Activated T-cell treated with anti-CD3 and anti-CD28 coated beads for 48 hours (primary cell): ENCODE results near the gene ZEB1.

Experiments
- DNase-seq: peaks from one replicate; pipeline ENCODE4 v3.0.0-alpha.2; 2020; ENCODE audit warnings: low read depth

The ZEB1 gene

DNA sequence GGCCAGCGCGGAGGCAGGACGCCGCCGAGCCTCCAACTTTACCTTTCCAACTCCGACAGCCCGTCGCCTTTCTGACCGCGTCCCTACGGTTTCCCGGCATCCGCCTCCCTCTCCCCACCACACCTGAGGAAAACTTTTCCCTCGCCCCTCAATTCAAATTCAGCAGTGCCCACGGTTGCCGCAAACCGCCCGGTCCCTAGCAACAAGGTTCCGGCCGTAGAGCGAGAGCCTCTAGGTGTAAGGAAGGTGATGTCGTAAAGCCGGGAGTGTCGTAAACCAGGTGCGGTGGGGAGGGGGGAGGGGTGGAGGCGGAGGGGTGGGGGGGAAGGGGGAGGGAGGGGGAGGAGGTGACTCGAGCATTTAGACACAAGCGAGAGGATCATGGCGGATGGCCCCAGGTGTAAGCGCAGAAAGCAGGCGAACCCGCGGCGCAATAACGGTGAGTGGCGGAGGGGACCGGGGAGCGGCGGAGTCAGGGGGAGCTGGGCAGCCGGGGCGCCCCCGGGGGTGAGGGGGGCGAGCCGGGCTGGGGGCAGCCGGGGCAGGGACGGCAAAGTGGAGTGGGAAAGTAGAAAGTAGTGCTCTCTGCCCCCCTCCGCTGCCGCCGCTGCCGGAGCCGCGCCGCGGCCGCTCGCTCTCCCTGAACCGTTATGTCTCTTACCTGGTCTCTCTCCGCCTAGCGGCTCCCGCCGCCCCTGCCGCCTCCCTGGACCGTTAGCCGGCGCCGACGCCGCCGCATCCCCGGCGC lies at the start of gene ZEB1:
TSS of gene ZEB1 (plus strand) at position 363 of the 748 bp plus-strand sequence. CDS start at position 382, 19 bp downstream.
- DNase-seq: peak; percentile 79

DNA sequence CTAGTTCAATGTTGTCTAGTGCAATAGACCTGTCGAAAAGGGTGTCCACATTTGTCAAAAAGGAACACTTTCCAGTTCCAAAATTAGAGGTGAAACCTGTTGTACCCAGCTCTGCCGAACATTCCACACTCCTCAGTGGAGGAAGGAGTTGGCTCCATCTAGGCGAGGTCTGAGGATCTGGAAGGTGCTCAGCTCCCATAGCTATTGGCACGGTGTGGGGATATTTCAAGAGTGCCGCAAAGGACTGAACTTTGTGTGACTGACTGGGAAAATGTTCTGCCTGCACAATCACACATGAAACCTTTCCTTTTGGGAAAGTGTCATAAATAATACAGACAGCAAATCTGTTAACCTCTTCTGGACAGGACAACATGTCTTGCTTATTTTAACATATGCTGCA lies 48.1 kb upstream of the ZEB1 start:
- DNase-seq: no peak

DNA sequence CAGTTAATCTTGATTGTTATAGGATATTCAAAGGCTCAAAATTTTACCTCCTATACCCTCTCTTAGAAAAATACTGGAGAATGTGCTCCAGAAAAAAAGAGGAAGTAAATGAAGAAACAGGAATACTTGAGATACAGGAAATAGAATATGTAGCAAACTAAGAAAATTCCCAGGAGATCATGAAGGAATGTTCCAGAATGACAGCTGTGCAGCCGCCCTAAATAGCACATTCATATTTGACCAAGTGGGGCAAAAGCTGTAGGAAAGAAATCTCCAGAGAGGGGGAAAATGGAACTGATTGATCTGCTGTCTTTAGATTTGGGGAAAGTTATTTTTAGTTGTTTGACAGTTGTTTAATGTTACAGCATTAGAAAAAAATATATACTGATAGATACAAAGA lies 46.2 kb upstream of the ZEB1 start:
- no peak for DNase-seq

DNA sequence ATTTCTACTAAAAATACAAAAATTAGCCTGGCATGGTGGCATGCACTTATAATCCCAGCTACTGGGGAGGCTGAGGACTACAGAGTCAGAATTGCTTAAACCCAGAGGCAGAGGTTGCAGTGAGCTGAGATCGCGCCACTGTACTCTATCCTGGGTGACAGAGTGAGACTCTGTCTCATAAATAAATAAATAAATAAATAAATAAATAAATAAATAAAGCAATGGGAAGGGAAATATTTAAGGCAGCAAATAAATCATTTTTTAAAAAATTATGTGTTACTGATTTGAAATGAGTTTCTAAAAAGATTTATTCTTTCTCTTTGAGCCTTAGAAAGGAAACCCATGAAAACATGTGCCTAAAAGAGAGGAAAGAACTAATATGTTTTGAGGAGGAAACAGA lies 45.2 kb upstream of the ZEB1 start:
- DNase-seq: no peak

DNA sequence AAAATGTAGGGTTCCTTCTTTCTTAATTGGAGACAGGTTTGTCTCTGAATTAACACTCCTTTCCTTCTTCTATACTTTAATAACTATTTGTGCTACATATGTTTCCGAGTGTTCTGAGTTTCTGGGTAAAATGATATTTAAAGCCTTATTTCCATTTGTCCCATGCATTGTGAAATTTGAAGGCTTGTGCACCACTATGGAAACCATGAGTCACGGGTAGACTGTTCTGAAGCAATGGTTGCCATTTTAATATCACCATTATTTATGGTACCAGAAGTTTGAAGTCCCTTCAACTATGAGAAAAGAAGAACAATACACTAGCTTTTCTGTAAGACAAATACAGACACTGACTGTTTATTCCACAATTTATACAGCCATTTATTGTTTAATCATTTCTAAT lies 44.7 kb upstream of the ZEB1 start:
- DNase-seq: no peak

DNA sequence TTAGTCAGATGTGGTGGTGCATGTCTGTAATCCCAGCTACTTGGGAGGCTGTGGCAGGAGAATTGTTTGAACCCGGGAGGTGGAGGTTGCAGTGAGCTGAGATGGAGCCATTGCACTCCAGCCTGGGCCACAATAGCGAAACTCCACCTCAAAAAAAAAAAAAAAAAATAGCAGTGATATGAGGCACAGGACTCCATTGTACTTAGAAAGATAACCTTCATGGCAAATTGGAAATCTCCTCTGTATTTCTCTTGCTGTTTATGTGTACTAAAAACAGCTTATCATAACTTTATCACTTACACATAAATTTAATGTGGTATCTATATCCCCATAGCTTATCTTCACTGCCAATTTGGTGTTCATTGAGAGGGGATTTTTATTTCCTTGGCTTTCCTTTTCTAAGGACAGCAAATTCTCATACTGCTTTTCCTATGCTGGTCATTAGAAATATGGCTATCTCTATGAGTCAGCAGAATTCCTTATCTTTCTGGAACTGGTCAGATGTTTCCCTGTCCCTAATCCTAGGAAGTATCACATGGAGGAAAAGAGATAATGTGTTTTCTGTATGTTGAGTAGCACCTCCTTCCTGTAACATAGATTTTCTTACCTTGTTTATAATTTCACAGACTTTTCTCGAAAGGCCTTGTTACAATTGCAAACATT lies 40.6 kb upstream of the ZEB1 start:
- DNase-seq: no peak

DNA sequence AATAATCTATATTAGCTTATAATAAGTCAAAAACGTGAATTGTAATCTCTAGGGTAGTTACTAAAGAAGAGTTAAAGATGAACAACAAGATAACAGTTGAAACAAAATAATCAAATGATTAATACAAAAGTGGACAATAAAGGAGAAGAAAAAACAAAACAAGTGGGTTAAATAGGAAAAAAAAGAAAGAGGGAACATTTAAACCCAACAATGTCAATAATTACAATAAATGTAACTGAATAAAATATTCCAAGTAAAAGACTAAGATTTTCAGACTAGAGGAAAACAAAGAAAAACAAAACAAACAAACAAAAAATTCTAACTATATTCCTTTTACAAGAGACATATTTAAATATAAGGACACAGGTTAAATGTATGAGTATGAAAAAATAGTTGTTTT lies 38.0 kb upstream of the ZEB1 start:
- no peak for DNase-seq

DNA sequence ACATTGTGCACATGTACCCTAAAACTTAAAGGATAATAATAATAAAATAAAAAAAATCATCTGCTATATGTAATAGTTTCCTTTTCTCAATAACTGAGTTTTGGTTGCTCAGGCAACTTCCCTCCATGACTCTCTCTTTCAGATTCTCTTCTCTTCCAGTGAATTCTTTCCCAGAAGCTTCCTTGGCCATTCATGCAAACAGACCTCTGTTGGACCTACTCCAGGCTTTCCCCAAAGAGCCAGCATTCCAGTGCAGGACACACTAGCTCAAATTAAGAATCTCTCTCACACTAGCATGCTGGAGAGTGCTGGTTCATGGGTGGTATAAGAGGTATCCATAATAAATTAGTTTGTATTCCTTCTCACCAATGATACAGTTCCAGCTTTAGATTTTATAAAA lies 31.0 kb upstream of the ZEB1 start:
- no peak for DNase-seq

DNA sequence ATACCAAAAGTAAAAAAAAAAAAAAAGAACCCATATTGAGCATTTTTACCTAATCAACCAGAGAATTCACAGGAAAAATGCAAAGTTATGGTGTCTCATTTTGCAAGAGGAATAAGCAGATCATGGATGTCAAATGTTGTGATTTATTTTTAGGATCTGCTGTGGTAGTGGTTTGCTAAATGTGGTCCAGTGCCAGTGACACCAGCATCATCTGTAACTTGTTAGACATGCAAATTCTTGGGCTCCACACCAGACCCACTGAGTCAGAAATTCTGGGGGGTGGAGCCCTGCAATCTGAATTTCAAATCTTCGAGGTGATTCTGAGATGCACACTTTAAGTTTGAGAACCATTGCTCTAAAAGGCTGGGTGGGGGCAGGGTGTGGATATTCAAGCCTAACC lies 30.1 kb upstream of the ZEB1 start:
- DNase-seq: no peak

DNA sequence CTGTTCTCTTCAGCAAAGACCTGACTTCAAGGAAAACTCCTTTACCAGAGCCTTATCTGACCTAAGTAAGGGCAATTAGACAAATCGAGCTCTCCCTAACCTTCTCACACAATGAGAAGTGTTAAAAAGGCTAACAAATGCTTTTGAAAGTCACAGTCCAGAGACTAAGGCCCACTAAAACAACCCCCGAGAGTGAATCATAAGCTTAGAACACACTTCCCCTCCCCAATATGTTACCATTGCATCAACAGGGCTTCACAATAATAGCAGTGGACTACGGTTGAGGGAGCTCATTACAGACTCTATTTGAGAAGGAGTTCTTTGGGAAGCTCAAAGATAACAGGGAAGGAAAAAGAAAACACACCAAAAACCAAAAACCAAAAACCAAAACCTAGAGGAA lies 28.6 kb upstream of the ZEB1 start:
- no peak for DNase-seq

DNA sequence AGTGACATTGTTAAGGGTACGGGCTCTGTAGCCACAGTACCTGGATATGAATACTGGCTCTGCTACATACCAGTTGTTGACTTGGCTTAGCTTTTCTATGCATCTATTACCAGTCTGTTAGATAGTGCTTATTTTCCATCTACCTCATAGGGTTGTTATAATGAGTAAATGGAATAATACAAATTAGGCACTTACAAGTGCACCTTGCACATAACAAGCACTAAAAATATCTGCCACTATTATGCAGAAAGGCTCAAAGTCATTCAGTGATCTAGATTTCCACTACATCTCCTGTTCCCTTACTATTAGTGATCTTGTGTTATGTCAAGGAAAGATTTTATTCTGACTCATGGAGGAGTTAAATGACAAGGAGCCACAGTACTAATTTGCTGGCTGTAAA lies 27.9 kb upstream of the ZEB1 start:
- no peak for DNase-seq

DNA sequence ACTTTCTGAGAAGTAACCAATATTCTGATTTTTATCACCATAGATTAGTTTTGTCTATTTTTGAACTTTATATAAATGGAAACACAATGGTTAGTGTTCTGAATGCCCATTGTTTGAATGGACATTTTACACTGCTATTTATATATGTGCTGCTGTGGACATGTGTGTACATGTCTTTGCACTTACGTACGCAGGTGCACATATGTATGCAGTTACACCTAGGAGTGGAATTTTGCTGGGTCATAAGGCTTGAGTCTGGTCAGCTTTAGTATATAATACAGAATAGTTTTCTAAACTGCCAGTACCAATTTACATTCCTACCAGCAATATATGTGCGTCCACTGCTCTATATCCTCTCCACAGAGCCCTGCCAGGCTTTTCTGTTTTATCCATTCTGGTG lies 24.5 kb upstream of the ZEB1 start:
- DNase-seq: no peak

DNA sequence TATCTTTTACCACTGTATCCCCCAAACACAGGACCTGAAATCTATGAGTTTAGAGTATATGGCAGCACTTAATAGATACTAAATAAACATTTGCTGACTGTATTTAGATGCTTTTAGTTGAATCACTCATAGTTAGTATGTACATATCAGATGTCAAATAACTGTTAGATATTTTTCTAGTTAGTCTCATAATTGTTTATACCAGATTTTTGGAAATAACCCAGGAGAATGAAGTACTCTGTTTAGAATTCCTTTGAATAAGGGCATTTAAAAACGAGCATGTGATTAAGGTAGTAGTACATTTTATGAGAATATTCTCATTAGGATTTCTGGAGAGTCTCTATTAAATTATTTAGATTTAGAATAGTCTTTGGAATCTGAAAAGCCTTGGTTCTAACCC lies 22.3 kb upstream of the ZEB1 start:
- DNase-seq: no peak

DNA sequence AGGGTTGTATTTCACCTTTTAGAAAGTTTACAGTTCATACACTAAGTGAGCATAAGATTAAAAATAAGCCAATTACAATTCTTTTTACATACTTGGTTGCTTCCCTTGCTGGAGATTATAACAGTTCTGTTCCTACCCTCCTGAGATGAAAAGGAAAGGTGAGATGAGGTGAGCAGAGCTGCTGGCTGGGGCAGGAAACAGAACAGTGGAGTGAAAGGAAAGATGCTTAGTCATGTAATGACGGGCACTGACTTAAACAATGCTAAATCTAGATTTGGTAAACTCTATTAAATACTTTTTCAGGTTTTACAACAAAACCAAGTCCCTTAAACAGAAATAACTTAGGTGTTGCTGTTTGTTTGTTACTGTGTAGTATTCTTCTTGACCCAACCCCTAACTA lies 19.9 kb upstream of the ZEB1 start:
- no peak for DNase-seq

DNA sequence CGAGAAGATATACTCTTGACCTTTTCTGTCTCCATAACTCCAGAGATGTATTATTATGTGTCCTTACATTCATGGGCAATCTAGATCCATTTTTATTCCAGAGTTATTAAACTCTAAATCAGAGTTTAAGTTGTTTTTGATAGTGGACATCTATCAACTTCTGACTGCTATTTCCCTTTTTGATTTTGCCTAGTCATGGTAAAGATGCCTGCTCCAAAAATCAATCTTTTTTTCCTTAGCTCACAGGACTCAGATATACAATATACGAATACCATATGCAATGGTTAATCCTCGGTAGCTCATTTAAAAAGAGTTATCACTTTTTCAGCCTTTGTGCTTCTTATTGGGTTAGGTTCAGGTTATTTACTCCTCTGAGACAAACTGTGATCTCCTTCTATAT lies 15.8 kb upstream of the ZEB1 start:
- DNase-seq: no peak

DNA sequence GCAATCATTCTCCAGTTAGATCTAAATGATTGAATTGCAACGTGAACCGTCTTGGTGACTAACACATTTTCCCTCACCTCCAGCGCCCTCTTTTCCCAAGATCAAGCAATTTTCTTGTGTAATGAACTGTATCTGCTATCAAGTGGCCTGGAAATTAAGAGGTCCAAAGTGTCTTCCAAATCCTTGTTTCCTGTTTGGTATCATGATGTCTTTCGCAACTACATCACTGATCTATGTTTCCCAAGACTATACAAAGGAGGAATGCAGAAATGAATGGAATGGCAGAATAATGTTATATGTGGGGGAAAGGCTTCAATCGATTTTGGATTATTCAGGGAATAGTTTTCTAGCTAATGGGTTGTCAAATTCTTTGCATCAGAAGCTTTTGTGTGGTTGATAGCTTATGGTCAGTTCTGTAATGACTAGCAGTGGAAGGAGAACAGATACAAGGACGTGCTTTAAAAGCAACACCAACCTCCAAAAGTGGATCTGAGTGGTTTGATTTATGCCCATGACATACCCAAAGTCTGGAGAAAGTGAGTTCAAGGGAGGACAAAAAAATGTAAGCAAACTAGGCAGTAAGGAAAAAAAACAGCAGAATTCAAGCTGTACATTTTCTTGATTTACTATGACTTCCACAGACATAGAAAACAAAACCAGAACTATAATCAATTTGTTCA lies 14.6 kb upstream of the ZEB1 start:
- no peak for DNase-seq

DNA sequence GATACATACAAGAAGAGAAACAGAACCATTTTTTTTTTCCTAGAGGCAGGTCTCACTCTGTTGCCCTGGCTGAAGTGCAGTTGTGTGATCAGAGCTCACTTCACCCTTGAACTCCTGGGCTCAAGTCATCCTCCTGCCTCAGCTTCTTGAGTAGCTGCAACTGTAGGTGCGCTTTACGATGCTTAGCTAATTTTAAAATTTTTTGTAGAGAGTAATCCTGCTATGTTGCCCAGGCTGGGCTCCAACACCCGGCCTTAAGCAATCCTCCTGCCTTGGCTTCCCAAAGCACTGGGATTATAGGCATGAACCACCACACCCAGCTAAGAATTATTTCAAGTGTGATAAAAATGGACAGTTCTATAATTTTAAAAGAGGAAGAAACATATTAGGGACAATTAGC lies 5.6 kb upstream of the ZEB1 start:
- no peak for DNase-seq

DNA sequence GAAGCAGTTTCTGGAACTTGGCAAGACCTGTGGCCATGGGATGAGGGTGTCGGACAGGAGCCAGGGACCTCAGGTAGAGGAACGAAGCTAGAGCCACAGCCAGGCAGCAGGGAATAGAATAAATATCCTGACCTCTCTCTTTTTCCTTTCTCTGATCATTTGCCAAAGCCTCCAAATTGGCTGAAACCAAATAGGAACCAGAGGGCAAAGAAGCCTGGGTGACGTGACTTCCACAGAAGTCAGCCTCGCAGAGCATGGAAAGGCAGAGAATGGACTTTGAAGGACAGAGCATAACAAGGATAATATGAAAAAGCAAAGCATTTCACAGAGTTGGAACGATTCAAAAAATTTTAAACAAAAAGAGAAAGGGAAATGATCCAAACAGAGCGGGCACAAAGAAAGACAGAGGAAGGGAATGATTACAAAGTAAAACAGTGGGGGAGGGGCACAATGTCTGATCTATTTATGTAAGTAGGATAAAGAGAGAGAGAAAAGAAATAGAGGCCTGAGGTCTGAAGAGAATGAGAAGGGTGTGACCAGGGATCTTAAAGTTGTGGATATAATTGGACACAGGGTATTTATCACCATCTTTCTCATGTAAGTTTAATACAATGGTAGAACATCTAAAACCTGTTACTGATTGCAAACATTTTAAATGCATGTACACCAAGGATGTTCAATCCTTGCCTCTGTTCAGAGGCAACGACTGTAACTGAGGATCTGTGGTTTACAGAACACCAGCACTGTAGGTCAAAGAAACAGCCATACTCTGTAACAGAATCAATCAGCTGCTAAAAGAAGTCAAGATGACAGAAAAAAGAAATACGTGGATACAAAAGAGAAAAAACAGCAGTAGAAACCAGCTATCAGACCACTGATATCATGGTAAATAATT lies 4.5 kb upstream of the ZEB1 start:
- DNase-seq: no peak

DNA sequence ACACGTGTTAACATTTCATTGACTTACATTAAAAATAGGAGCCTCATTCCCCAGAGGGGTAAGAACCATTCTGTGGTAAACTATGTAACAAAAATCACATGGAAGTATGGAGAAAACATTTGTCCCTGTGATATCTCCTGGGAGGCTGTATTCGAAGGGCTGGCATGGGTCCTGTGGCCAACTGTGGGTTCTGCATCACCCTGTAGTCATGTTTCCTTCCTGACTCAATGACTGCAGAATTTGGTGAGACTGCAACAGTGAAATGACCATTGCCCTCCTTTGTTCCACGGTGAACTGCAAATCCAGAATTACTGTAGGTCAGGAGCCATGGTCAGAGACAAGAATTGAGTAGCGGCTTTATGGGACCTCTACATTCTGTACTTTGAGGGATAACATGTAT lies 3.6 kb upstream of the ZEB1 start:
- no peak for DNase-seq

DNA sequence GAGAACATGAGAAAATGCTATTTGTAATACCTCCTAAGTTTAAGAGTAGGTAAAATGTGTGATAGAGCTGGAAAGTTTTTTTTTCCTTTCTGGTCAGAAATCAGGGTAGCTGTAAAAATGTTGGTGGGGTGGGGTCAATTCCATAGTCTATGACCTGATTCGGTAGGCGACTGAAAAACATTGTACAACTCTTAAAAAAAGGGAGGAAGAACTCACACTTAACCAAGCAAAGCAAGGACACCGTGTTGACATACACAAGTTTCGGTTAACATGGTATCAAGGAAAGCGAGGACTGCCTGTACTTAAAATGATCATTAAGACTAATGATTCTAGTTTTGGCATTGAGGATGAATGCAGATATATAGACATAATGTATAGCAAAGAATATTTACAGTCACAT lies 1.8 kb upstream of the ZEB1 start:
- no peak for DNase-seq

DNA sequence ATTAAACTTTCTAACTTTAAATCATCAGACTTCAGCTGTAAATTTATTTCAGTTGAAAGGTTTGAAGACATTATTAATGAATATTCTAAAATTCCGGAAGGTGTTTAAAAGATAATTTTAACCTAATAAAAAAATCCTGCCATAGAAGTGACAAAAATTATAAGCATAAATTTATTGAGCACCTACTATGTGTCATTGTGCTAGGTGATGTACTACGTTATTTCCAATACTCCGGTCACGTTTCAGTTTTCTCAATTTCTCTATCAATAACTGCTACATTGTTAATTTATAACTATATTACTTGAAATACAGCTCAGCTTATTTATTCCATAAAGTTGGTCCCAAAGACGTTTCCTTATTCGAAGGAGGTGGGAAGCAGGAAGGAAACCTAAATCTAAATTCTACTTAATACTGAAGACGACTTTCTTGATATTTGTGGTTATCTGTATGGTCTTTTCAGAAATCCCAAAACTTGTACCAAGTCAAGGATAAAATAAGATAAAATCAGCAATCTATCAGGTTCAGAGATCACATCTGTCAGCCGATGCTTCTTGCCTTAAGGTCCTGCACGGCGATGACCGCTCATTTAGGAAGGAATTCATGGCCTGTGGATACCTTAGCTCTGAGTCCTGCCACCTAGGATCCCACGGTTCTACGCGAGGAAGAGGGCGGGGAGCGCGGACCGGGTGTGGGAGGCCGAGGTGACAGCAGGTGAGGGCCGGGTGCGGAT lies 1.2 kb upstream of the ZEB1 start:
- peak; percentile 69 for DNase-seq

DNA sequence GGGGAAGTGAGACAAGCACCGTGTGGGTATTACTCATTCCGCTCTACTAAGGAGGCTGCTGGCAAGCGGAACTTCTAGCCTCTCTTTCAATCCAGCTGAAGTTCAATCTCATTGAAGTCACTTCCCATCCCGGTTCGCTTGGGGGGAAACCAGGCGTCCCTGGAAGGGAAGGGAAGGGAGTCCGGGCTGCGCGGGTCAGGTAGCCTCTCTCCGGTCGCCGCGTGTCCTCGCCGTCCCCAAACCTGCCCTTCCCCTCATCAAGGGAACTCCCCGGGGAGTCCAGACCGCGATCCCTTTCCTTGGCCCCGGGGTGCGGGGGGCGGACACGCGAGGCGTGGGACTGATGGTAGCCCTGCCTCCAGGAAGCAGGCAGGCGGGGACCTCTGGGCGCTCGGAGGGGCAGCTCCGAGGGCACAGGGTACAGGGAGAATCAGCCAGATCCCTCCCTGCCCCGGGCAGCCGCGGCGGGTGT lies 598 bp upstream of the ZEB1 start:
- peak; percentile 59 for DNase-seq
